GM18502 (cell line): ENCODE results near the gene PLEKHB1.
"Not testable (repeated sequence)": the region's sequence is repeated elsewhere in the genome, so short reads cannot be mapped to it uniquely, and the experiment has no call there.

ENCODE experiments used
- ATAC-seq: cut with Tn5 transposase; IDR thresholded peaks from one replicate; pipeline ENCODE4 v1.9.1; 2021; ENCODE audit warnings: mild to moderate bottlenecking; ENCODE audit not compliant: unreplicated experiment, poor library complexity

The PLEKHB1 gene

DNA sequence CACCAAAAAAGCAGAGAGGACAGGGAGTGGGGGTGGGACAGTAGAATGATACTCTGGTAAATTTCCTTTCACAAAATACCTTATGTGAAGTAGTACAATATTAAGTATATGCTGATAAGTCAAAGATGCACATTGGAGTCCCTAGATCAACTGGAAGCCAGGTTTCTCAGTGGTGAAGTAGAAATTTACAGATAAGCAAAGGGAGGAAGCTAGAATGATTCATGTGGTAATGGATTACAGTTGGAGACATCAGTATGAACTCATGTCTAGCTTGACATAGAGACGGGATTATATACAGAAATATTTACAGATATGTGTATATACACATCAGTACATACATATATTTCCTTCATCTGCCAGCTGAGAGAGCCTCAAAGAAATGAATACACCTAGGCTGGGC, 21.5 kb downstream of the PLEKHB1 start:
- ATAC-seq: no peak

- no peak for ATAC-seq
Measured at GRCh38 chr11:73670808-73671207, 24.4 kb downstream of the PLEKHB1 start.

- ATAC-seq: no peak
Measured at GRCh38 chr11:73671701-73672100, 25.3 kb downstream of the PLEKHB1 start.

GRCh38 chr11:73676552-73676951, 30.2 kb downstream of the PLEKHB1 start:
- ATAC-seq: not testable (repeated sequence)

- no peak for ATAC-seq
Measured at GRCh38 chr11:73680687-73681086, 34.3 kb downstream of the PLEKHB1 start.

DNA sequence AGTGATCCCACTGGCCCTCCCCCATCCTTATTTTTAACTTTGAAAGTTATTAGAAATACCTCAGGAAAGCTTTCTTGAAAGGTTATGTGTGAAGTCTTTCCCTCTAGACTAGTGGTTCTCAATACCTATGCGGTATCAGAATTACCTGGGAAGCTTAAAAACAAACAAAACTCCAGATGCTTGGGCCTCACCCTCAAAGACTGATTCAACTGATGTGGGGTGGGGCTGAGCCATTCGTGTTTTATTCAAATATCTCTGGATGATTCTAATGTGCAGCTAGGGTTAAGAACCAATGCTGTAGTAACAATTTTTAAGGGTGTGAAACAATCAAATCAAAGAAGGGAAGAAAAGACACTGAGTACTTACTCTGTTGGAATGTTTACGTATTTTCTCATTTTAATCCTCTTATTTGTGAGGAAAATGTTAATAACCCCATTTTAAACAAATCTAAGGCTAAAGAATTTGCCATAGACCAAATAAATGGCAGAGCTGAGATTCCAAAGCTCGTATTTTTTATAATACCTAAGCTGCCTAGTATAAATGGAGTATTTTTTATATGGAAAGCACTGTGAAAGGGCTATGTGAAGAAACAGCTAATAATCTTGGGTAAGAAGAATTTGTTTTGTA, 47.6 kb downstream of the PLEKHB1 start:
- no peak for ATAC-seq

DNA sequence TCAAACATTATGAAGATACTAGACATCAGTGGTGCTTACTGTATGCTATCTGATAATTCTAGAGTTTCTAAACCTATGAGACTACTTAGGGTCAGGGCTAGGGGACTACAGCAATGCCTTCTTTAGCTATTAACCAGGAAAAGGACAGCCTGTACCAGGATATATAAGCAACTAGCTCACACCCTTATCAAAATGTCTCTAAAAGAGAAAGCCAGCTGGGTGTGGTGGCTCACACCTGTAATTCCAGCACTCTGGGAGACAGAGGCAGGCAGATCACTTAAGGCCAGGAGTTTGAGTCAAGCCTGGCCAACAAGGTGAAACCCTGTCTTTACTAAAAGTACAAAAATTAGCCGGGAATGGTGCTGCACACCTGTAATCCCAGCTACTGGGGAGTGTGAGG, 58.7 kb downstream of the PLEKHB1 start:
- no peak for ATAC-seq

DNA sequence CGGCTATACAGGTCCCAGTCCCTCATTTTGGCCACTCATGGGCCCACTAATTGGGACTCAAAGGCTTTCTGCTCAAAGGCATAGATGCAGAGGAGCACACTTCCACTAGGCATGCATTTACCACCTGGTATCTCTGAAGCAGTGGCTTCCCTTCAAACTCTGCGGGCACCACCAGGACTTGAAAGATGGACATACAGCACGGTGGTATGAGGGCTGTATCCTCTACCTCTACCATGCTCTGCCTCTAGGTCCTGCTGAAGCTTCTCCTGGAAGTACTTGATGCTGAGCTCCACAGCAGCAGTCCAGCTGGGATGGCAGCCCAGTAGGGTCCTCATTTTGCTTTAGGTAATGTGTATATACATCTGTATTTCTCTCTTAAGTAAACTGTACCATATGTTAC, 64.6 kb downstream of the PLEKHB1 start:
- no peak for ATAC-seq
